ENCODE measurements around the gene HRH3. TPM values are rescaled to one million over a fixed set of nuclear protein-coding genes. Genes with fewer than 3 reads are reported as not detected.

Gene HRH3
- polyA plus RNA-seq, 3 donors = not detected

DNA sequence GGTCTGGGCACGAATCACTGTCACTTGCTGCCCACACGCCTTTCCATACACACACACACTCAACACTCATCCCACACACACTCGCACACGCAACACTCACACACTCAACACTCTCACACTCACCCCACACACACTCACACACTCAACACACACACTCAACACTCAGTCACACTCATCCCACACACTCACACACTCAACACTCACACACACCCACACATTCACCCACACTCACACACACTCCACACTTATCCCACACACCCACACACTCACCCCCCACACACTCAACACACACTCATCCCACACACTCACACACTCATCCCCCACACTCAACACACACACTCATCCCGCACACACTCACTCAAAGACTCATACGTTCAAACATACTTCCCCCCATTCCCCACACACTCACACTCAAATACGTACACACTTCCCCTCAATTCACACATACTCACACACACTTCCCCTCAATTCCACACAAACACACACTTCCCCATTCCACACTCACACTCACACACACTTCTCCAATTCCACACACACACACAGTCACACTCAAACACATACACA, 9.0 kb upstream of the HRH3 start:
- Mint-ChIP-seq H3K4me1 (no peaks in the 10 kb centered on the region), H3K27ac (no peak overlapping the region), H3K9me3 (peaks cover 3 to 7% (median 5%) of the 10 kb centered on the region in 7 donors), H3K27me3 (ENCODE audit: low read depth in 3 of 3) (peaks cover 6 to 22% (median 20%) of the 10 kb centered on the region in 3 donors), H3K4me3 (no peak overlapping the region), H3K36me3 (no peaks in the 10 kb centered on the region)
- H3K4me3 ChIP-seq (replicated peaks in 1 of 3; ENCODE audit: low read depth in 2 of 3, low read length in 3 of 3) = no peak overlapping the region
- no peak overlapping the region for H3K4me2 ChIP-seq (replicated peaks; ENCODE audit: extremely low read depth, low read length, poor library complexity, severe bottlenecking)
- WGBS (ENCODE audit: insufficient coverage) = 69% methylated on average over 7 of the region's 7 CpGs
- H4K20me1 ChIP-seq (ENCODE audit: insufficient read depth, low read length) = no peaks in the 10 kb centered on the region
- H3K36me3 ChIP-seq (replicated peaks in 1 of 2; ENCODE audit: control insufficient read depth in 1 of 2, insufficient read depth in 2 of 2, low read length in 2 of 2) = no peaks in the 10 kb centered on the region
- no peaks in the 10 kb centered on the region for H3K27me3 ChIP-seq (ENCODE audit: control insufficient read depth in 2 of 2, insufficient read depth in 2 of 2, low read length in 2 of 2)
- no peaks in the 10 kb centered on the region for H3K4me1 ChIP-seq (ENCODE audit: control insufficient read depth in 1 of 2, insufficient read depth in 2 of 2, low read length in 2 of 2)
- H3K9ac ChIP-seq (ENCODE audit: insufficient read depth, low read length, poor library complexity, severe bottlenecking) = no peak overlapping the region
- H3K79me2 ChIP-seq (ENCODE audit: insufficient read depth, low read length) = no peaks in the 10 kb centered on the region
- no peak overlapping the region for H2AFZ ChIP-seq (ENCODE audit: insufficient read depth, low read depth, low read length, poor library complexity, severe bottlenecking)
- H3K27ac ChIP-seq (ENCODE audit: low read depth in 1 of 2, low read length in 2 of 2) = no peak overlapping the region
- H3K9me3 ChIP-seq (replicated peaks in 1 of 2; ENCODE audit: control insufficient read depth in 1 of 2, insufficient read depth in 1 of 2, low read length in 2 of 2) = peaks cover 0 to 18% of the 10 kb centered on the region in 2 donors
- TF ChIP-seq CTCF (IDR thresholded peaks at IDR 0.05) = no peak
- DNase-seq = no peak
- intact Hi-C loops (cut with micrococcal nuclease) = no loop called here

GRCh38 chr20:62227977-62228958, 8.2 kb upstream of the HRH3 start:
- no peak overlapping the region for H3K4me3 ChIP-seq (replicated peaks in 1 of 3; ENCODE audit: low read depth in 2 of 3, low read length in 3 of 3)
- H2AFZ ChIP-seq (ENCODE audit: insufficient read depth, low read depth, low read length, poor library complexity, severe bottlenecking) = no peak overlapping the region
- Mint-ChIP-seq H3K9me3 (peaks cover 0 to 3% (median 0%) of the 10 kb centered on the region in 7 donors), H3K4me3 (no peak overlapping the region), H3K36me3 (no peaks in the 10 kb centered on the region), H3K4me1 (no peaks in the 10 kb centered on the region), H3K27me3 (ENCODE audit: low read depth in 3 of 3) (peaks cover 6 to 24% (median 24%) of the 10 kb centered on the region in 3 donors), H3K27ac (no peak overlapping the region)
- WGBS (ENCODE audit: insufficient coverage) = 65% methylated on average over 31 of the region's 37 CpGs
- H3K36me3 ChIP-seq (replicated peaks in 1 of 2; ENCODE audit: control insufficient read depth in 1 of 2, insufficient read depth in 2 of 2, low read length in 2 of 2) = no peaks in the 10 kb centered on the region
- no peaks in the 10 kb centered on the region for H4K20me1 ChIP-seq (ENCODE audit: insufficient read depth, low read length)
- no peak overlapping the region for H3K4me2 ChIP-seq (replicated peaks; ENCODE audit: extremely low read depth, low read length, poor library complexity, severe bottlenecking)
- intact Hi-C loops (cut with micrococcal nuclease) = no loop called here
- H3K9ac ChIP-seq (ENCODE audit: insufficient read depth, low read length, poor library complexity, severe bottlenecking) = no peak overlapping the region
- H3K79me2 ChIP-seq (ENCODE audit: insufficient read depth, low read length) = no peaks in the 10 kb centered on the region
- no peak for TF ChIP-seq CTCF (IDR thresholded peaks at IDR 0.05)
- H3K27me3 ChIP-seq (ENCODE audit: control insufficient read depth in 2 of 2, insufficient read depth in 2 of 2, low read length in 2 of 2) = no peaks in the 10 kb centered on the region
- DNase-seq = no peak
- H3K4me1 ChIP-seq (ENCODE audit: control insufficient read depth in 1 of 2, insufficient read depth in 2 of 2, low read length in 2 of 2) = no peaks in the 10 kb centered on the region
- no peak overlapping the region for H3K27ac ChIP-seq (ENCODE audit: low read depth in 1 of 2, low read length in 2 of 2)
- H3K9me3 ChIP-seq (replicated peaks in 1 of 2; ENCODE audit: control insufficient read depth in 1 of 2, insufficient read depth in 1 of 2, low read length in 2 of 2) = peaks cover 0 to 11% of the 10 kb centered on the region in 2 donors

Measured in CD14-positive monocyte (primary cell).